Measurements from ENCODE around the gene RASEF.
"Not testable (repeated sequence)": the region's sequence is repeated elsewhere in the genome, so short reads cannot be mapped to it uniquely, and the experiment has no call there.

Gene RASEF

GRCh38 chr9:82961504-82962125 lies 101.3 kb downstream of the RASEF start:
- peak; percentile 44 to 51 for DNase-seq

GRCh38 chr9:82957529-82958379 lies 105.2 kb downstream of the RASEF start:
- DNase-seq = no peak

- no peak for DNase-seq
Observed at GRCh38 chr9:82949203-82949602, 113.7 kb downstream of the RASEF start.

- DNase-seq = no peak
Observed at GRCh38 chr9:82940376-82940775, 122.6 kb downstream of the RASEF start.

- no peak for DNase-seq
Observed at GRCh38 chr9:82939451-82939850, 123.5 kb downstream of the RASEF start.

GRCh38 chr9:82938426-82939218 lies 124.3 kb downstream of the RASEF start:
- no peak for DNase-seq

GRCh38 chr9:82936561-82936960 lies 126.4 kb downstream of the RASEF start:
- not testable (repeated sequence) for DNase-seq

- no peak for DNase-seq
Observed at GRCh38 chr9:82934949-82935348, 128.0 kb downstream of the RASEF start.

GRCh38 chr9:82934025-82934424 lies 128.9 kb downstream of the RASEF start:
- DNase-seq = not testable (repeated sequence)

GRCh38 chr9:82930116-82930515 lies 132.8 kb downstream of the RASEF start:
- DNase-seq = no peak

All from stimulated activated CD4-positive, alpha-beta T cell treated with anti-CD3 and anti-CD28 coated beads, Interleukin-2, amount 100 ng/mL, for 48 hours (primary cell).